Renal pelvis (tissue), 4 donors: ENCODE measurements around the gene MISP3. TPM values are rescaled to one million over a fixed set of nuclear protein-coding genes. Genes with fewer than 3 reads are reported as not detected.

Experiments
- DNase-seq: peaks from one replicate; pipeline ENCODE4 v3.0.0-alpha.2; 2013
- polyA plus RNA-seq, 3 donors: library from polyadenylated mRNA; unstranded; fragments of 120-200 nt; gene quantifications; one replicate each; pipeline ENCODE4 v1.2.1, GENCODE V29; 2013; ENCODE audit not compliant: insufficient read length in 3 of 3

MISP3 gene
- polyA plus RNA-seq, 3 donors = 7.9 to 8.7 (median 8.2) TPM

GRCh38 chr19:14097532-14098151 is 25.1 kb downstream of the MISP3 start:
- no peak for DNase-seq

GRCh38 chr19:14101003-14101545 is 28.5 kb downstream of the MISP3 start:
- no peak for DNase-seq

GRCh38 chr19:14102102-14102696 is 29.6 kb downstream of the MISP3 start:
- no peak for DNase-seq

- DNase-seq = no peak
Observed at GRCh38 chr19:14102756-14103155, 30.2 kb downstream of the MISP3 start.

- no peak for DNase-seq
Observed at GRCh38 chr19:14103310-14103709, 30.7 kb downstream of the MISP3 start.

GRCh38 chr19:14105680-14106079 is 33.1 kb downstream of the MISP3 start:
- no peak for DNase-seq

- no peak for DNase-seq
Observed at GRCh38 chr19:14106840-14107239, 34.3 kb downstream of the MISP3 start.

- no peak for DNase-seq
Observed at GRCh38 chr19:14107581-14108461, 35.2 kb downstream of the MISP3 start.

GRCh38 chr19:14110650-14111049 is 38.1 kb downstream of the MISP3 start:
- no peak for DNase-seq

GRCh38 chr19:14111486-14111885 is 38.9 kb downstream of the MISP3 start:
- DNase-seq = no peak

- DNase-seq = no peak
Observed at GRCh38 chr19:14112051-14112808, 39.6 kb downstream of the MISP3 start.

GRCh38 chr19:14112809-14113385 is 40.3 kb downstream of the MISP3 start:
- DNase-seq = no peak

- DNase-seq = no peak
Observed at GRCh38 chr19:14113762-14114414, 41.3 kb downstream of the MISP3 start.

GRCh38 chr19:14114439-14114838 is 41.9 kb downstream of the MISP3 start:
- DNase-seq = no peak

- DNase-seq = no peak
Observed at GRCh38 chr19:14114854-14115253, 42.3 kb downstream of the MISP3 start.

GRCh38 chr19:14115756-14116155 is 43.2 kb downstream of the MISP3 start:
- DNase-seq = no peak

GRCh38 chr19:14116525-14116917 is 43.9 kb downstream of the MISP3 start:
- DNase-seq = no peak

- DNase-seq = no peak
Observed at GRCh38 chr19:14116918-14117578, 44.5 kb downstream of the MISP3 start.

- DNase-seq = peak; percentile 99
Observed at GRCh38 chr19:14117668-14118164, 45.1 kb downstream of the MISP3 start, which contains the start of gene PRKACA. PRKACA (minus strand) TSS chr19:14117762; CDS start chr19:14117547, 215 bp downstream.
